ENCODE measurements around the gene DLD. TPM values are rescaled to one million over a fixed set of nuclear protein-coding genes. Genes with fewer than 3 reads are reported as not detected.
"Not testable (repeated sequence)": the region's sequence is repeated elsewhere in the genome, so short reads cannot be mapped to it uniquely, and the experiment has no call there.

Gene DLD
- total RNA-seq, 2 experiments from 2014 or later: 68.2 to 70.6 TPM

- H3K4me3 Mint-ChIP-seq: no peak overlapping the region
- no peak overlapping the region for H3K27ac Mint-ChIP-seq
- H3K27me3 Mint-ChIP-seq: no peaks in the 10 kb centered on the region
- no peak for DNase-seq
- POLR2A ChIA-PET: interaction anchor here (1.1 to 2.1 kb wide), 2 partner anchors 9 to 157 kb away, joined by 3 to 10 read pairs; partner anchors contain the start of genes CBLL1 and DLD
- H3K9me3 Mint-ChIP-seq: no peaks in the 10 kb centered on the region
- H3K36me3 Mint-ChIP-seq (ENCODE audit: low read depth): peaks cover 38% of the 10 kb centered on the region
- peaks cover 14% of the 10 kb centered on the region for H3K4me1 Mint-ChIP-seq
- CTCF ChIA-PET: interaction anchor here (1.1 to 1.3 kb wide), 2 partner anchors 19 to 22 kb away, joined by 3 read pairs; no protein-coding TSS in a partner anchor
These were observed 9.6 kb downstream of the DLD start for GRCh38 chr7:107900496-107901015.

- Mint-ChIP-seq H3K4me3 (no peak overlapping the region), H3K27ac (no peak overlapping the region), H3K4me1 (peaks cover 5% of the 10 kb centered on the region), H3K27me3 (no peaks in the 10 kb centered on the region), H3K36me3 (ENCODE audit: low read depth) (peaks cover 41% of the 10 kb centered on the region), H3K9me3 (no peaks in the 10 kb centered on the region)
- ChIA-PET POLR2A (no interaction called here), CTCF (no interaction called here)
- DNase-seq: no peak
These were observed 11.4 kb downstream of the DLD start for GRCh38 chr7:107902381-107902780.

DNA sequence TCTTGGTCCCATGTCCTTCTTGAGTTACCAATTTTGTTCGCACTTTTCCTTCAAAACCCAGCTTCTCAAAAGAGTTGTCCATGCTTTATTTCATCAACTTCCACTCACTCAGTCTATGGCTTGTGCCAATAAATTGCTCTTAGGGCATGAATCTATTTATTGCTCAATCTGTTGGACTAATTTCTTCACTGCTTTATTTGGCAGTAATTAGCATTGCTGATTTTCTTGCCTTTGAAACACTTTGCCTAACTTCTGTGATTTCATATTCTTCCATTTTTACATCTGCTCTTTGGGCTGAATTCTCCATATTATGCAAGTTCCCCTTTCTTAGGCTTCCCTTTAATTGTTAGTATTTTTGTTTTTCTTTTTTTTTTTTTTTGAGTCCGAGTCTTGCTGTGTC is 16.8 kb downstream of the DLD start:
- Mint-ChIP-seq H3K4me3 (no peak overlapping the region), H3K9me3 (peaks cover 3% of the 10 kb centered on the region), H3K4me1 (peaks cover 3% of the 10 kb centered on the region), H3K27ac (no peak overlapping the region), H3K36me3 (ENCODE audit: low read depth) (peaks cover 72% of the 10 kb centered on the region), H3K27me3 (no peaks in the 10 kb centered on the region)
- CTCF ChIA-PET: interaction anchor here (0.7 kb wide), 1 partner anchor 238 kb away, joined by 3 read pairs; no protein-coding TSS in a partner anchor
- no peak for DNase-seq
- POLR2A ChIA-PET: no interaction called here

GRCh38 chr7:107909445-107909844 is 18.5 kb downstream of the DLD start:
- no peaks in the 10 kb centered on the region for H3K27me3 Mint-ChIP-seq
- peaks cover 3% of the 10 kb centered on the region for H3K9me3 Mint-ChIP-seq
- POLR2A ChIA-PET: no interaction called here
- DNase-seq: no peak
- H3K36me3 Mint-ChIP-seq (ENCODE audit: low read depth): peaks cover 75% of the 10 kb centered on the region
- CTCF ChIA-PET: no interaction called here
- no peak overlapping the region for H3K27ac Mint-ChIP-seq
- peaks cover 7% of the 10 kb centered on the region for H3K4me1 Mint-ChIP-seq
- H3K4me3 Mint-ChIP-seq: no peak overlapping the region

DNA sequence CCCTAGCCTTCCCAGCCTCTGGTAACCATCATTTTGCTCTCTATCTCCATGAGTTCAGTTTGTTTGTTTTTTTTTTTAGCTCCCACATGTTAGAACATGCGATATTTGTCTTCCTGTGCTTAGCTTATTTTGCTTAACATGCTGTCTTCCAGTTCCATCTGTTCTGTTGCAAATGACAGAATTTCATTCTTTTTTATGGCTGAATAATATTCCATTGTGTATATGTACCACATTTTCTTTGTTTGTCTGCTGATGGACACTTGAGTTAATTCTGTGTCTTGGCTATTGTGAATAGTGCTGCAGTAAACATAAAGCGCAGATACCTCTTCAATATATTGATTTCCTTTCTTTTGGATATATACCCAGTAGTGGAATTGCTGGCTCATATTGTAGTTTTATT is 21.0 kb downstream of the DLD start:
- ChIA-PET CTCF (interaction anchor here (1.6 kb wide), 1 partner anchor 37 kb away, joined by 4 read pairs; no protein-coding TSS in a partner anchor), POLR2A (no interaction called here)
- peaks cover 10% of the 10 kb centered on the region for H3K4me1 Mint-ChIP-seq
- H3K27me3 Mint-ChIP-seq: no peaks in the 10 kb centered on the region
- H3K36me3 Mint-ChIP-seq (ENCODE audit: low read depth): peaks cover 71% of the 10 kb centered on the region
- peaks cover 3% of the 10 kb centered on the region for H3K9me3 Mint-ChIP-seq
- DNase-seq: no peak
- H3K27ac Mint-ChIP-seq: no peak overlapping the region
- no peak overlapping the region for H3K4me3 Mint-ChIP-seq

- peaks cover 78% of the 10 kb centered on the region for H3K36me3 Mint-ChIP-seq (ENCODE audit: low read depth)
- no peak overlapping the region for H3K27ac Mint-ChIP-seq
- peaks cover 3% of the 10 kb centered on the region for H3K9me3 Mint-ChIP-seq
- no peaks in the 10 kb centered on the region for H3K27me3 Mint-ChIP-seq
- H3K4me1 Mint-ChIP-seq: peaks cover 12% of the 10 kb centered on the region
- ChIA-PET POLR2A (no interaction called here), CTCF (no interaction called here)
- H3K4me3 Mint-ChIP-seq: no peak overlapping the region
- no peak for DNase-seq
These were observed 22.9 kb downstream of the DLD start for GRCh38 chr7:107913851-107914250.

DNA sequence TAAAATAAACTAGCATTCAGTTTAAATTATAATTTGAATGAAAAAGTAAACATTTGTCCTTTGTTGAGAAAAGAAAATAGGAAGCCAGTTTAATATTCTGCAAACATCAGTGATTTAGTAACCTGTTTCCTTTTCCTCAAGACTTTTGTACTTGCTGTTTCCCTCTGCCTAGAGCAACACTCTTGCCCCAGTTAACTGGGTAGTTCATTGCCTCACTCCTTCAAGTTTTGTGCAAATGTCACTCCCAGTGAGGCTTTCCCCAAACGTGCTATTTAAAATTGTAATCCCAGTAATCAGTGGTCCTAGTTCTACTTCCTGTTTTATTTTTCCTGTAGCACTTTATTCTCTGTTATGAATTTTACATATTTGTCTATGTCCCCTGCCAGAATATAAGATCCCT is 23.8 kb downstream of the DLD start:
- Mint-ChIP-seq H3K4me3 (no peak overlapping the region), H3K27ac (no peak overlapping the region), H3K4me1 (peaks cover 12% of the 10 kb centered on the region), H3K36me3 (ENCODE audit: low read depth) (peaks cover 77% of the 10 kb centered on the region), H3K27me3 (no peaks in the 10 kb centered on the region), H3K9me3 (peaks cover 3% of the 10 kb centered on the region)
- ChIA-PET POLR2A (no interaction called here), CTCF (no interaction called here)
- DNase-seq: no peak

- POLR2A ChIA-PET: no interaction called here
- DNase-seq: no peak
- no peaks in the 10 kb centered on the region for H3K27me3 Mint-ChIP-seq
- peaks cover 3% of the 10 kb centered on the region for H3K9me3 Mint-ChIP-seq
- no peak overlapping the region for H3K4me3 Mint-ChIP-seq
- H3K27ac Mint-ChIP-seq: no peak overlapping the region
- peaks cover 12% of the 10 kb centered on the region for H3K4me1 Mint-ChIP-seq
- CTCF ChIA-PET: no interaction called here
- peaks cover 77% of the 10 kb centered on the region for H3K36me3 Mint-ChIP-seq (ENCODE audit: low read depth)
These were observed 24.6 kb downstream of the DLD start for GRCh38 chr7:107915541-107915940.

DNA sequence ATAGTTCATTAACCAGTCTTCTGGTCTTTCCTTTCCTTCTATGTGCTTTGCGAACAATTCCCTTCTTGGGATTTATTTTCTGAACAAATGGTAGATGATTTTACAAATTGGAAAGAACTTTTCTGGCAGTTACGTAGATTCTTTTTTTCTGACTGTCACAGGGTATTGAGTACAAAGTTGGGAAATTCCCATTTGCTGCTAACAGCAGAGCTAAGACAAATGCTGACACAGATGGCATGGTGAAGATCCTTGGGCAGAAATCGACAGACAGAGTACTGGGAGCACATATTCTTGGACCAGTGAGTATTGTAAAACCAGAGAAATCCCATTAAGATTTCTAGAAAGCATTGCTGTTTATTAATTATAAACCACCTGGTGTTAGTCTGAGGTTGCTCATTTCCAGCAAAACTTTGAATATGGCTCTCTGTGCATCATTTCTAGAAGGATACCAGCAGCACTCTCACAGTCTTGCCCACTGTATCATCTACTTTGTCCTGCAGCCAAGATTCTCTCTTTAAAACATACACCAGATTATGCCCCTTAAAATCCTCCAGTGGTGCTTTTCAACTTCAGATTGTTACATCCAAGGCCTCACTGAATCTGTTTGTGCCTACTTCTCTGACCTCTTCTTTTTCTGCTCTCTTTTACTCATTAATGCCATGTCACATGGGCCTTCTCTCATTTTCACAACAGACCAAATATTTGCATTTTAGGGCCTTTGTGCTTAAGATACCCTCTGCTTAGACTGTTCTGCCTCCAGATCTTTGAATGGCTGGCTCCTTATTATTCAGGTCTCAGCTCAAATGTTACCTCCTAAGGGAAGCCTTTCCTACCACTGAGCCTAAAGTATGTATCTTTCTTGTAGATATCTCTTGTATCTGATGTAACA is 27.0 kb downstream of the DLD start:
- POLR2A ChIA-PET: no interaction called here
- Mint-ChIP-seq H3K4me1 (peaks cover 16% of the 10 kb centered on the region), H3K36me3 (ENCODE audit: low read depth) (peaks cover 78% of the 10 kb centered on the region), H3K4me3 (no peak overlapping the region), H3K9me3 (no peaks in the 10 kb centered on the region), H3K27me3 (no peaks in the 10 kb centered on the region), H3K27ac (no peak overlapping the region)
- DNase-seq: no peak
- CTCF ChIA-PET: no interaction called here

DNA sequence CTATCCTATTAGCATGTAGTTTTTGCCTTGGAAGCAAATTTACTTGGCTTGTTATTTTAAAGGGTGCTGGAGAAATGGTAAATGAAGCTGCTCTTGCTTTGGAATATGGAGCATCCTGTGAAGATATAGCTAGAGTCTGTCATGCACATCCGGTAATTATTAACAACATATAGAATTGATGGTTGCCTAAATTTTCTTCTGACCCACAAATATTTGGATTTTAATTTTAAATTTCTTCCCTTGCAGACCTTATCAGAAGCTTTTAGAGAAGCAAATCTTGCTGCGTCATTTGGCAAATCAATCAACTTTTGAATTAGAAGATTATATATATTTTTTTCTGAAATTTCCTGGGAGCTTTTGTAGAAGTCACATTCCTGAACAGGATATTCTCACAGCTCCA is 28.0 kb downstream of the DLD start:
- ChIA-PET POLR2A (no interaction called here), CTCF (interaction anchor here (1.2 kb wide), 1 partner anchor 18 kb away, joined by 3 read pairs; no protein-coding TSS in a partner anchor)
- DNase-seq: no peak
- Mint-ChIP-seq H3K36me3 (ENCODE audit: low read depth) (peaks cover 77% of the 10 kb centered on the region), H3K27me3 (no peaks in the 10 kb centered on the region), H3K4me1 (peaks cover 13% of the 10 kb centered on the region), H3K9me3 (no peaks in the 10 kb centered on the region), H3K27ac (no peak overlapping the region), H3K4me3 (no peak overlapping the region)

- ChIA-PET CTCF (interaction anchor here (1.2 kb wide), 1 partner anchor 19 kb away, joined by 3 read pairs; no protein-coding TSS in a partner anchor), POLR2A (no interaction called here)
- no peak for DNase-seq
- H3K27ac Mint-ChIP-seq: no peak overlapping the region
- H3K9me3 Mint-ChIP-seq: no peaks in the 10 kb centered on the region
- H3K4me3 Mint-ChIP-seq: no peak overlapping the region
- no peaks in the 10 kb centered on the region for H3K27me3 Mint-ChIP-seq
- peaks cover 21% of the 10 kb centered on the region for H3K4me1 Mint-ChIP-seq
- H3K36me3 Mint-ChIP-seq (ENCODE audit: low read depth): peaks cover 77% of the 10 kb centered on the region
These were observed 29.2 kb downstream of the DLD start for GRCh38 chr7:107920048-107920772.

GRCh38 chr7:107921826-107922225 is 30.8 kb downstream of the DLD start:
- H3K4me3 Mint-ChIP-seq, DNase-seq, H3K9me3 Mint-ChIP-seq, CTCF ChIA-PET, H3K27me3 Mint-ChIP-seq, H3K27ac Mint-ChIP-seq: not testable (repeated sequence)
- POLR2A ChIA-PET: interaction anchor here (1.6 kb wide), 1 partner anchor 179 kb away, joined by 3 read pairs; no protein-coding TSS in a partner anchor
- H3K4me1 Mint-ChIP-seq: peaks cover 23% of the 10 kb centered on the region
- H3K36me3 Mint-ChIP-seq (ENCODE audit: low read depth): peaks cover 81% of the 10 kb centered on the region

- ChIA-PET POLR2A (no interaction called here), CTCF (no interaction called here)
- DNase-seq: no peak
- no peaks in the 10 kb centered on the region for H3K27me3 Mint-ChIP-seq
- no peak overlapping the region for H3K27ac Mint-ChIP-seq
- H3K4me1 Mint-ChIP-seq: peaks cover 21% of the 10 kb centered on the region
- H3K36me3 Mint-ChIP-seq (ENCODE audit: low read depth): peaks cover 71% of the 10 kb centered on the region
- no peaks in the 10 kb centered on the region for H3K9me3 Mint-ChIP-seq
- no peak overlapping the region for H3K4me3 Mint-ChIP-seq
These were observed 31.9 kb downstream of the DLD start for GRCh38 chr7:107922886-107923285.
